Astrocyte (in vitro differentiated cells and primary cell): Measurements from ENCODE around the gene PYGB. TPM values are rescaled to one million over a fixed set of nuclear protein-coding genes. Genes with fewer than 3 reads are reported as not detected.

Source experiments
- DNase-seq: peaks from one replicate; pipeline ENCODE4 v3.0.0-alpha.2; 2010; ENCODE audit warnings: low read depth
- FAIRE-seq: peaks from 2 replicates; lab custom pipeline; 2011; peaks lifted over from hg19 to GRCh38; lab: Jason Lieb, UNC
- H2AFZ ChIP-seq: 2 replicates; pipeline ENCODE4 v1.6.0; 2012; ENCODE audit warnings: low read depth, low read length, inconsistent platforms
- H3K27ac ChIP-seq: 2 replicates; pipeline ENCODE4 v1.5.1; 2011; ENCODE audit warnings: low read depth, low read length, inconsistent platforms
- H3K27me3 ChIP-seq: 2 replicates; pipeline ENCODE4 v1.6.0; 2011; ENCODE audit warnings: low read length, inconsistent platforms; ENCODE audit not compliant: insufficient read depth
- H3K36me3 ChIP-seq: 2 replicates; pipeline ENCODE4 v1.5.1; 2011; ENCODE audit warnings: low read length, inconsistent platforms; ENCODE audit not compliant: insufficient read depth
- H3K4me1 ChIP-seq: 2 replicates; pipeline ENCODE4 v1.5.1; 2011; ENCODE audit warnings: low read length, inconsistent platforms; ENCODE audit not compliant: insufficient read depth
- H3K4me2 ChIP-seq: 2 replicates; pipeline ENCODE4 v1.6.0; 2012; ENCODE audit warnings: low read length, inconsistent platforms
- H3K4me3 ChIP-seq: 2 replicates; pipeline ENCODE4 v1.5.1; 2011; ENCODE audit warnings: low read depth, mild to moderate bottlenecking, low read length, inconsistent platforms; ENCODE audit not compliant: insufficient read depth
- H3K79me2 ChIP-seq: 2 replicates; pipeline ENCODE4 v1.6.0; 2012; ENCODE audit warnings: mild to moderate bottlenecking, low read length, inconsistent platforms; ENCODE audit not compliant: insufficient read depth
- H3K9ac ChIP-seq: 2 replicates; pipeline ENCODE4 v1.6.0; 2012; ENCODE audit warnings: mild to moderate bottlenecking, low read length, inconsistent platforms
- H3K9me3 ChIP-seq: 2 replicates; pipeline ENCODE4 v1.5.1; 2012; ENCODE audit warnings: low read depth, mild to moderate bottlenecking, low read length, inconsistent platforms; ENCODE audit not compliant: insufficient read depth
- H4K20me1 ChIP-seq: 2 replicates; pipeline ENCODE4 v1.6.0; 2012; ENCODE audit warnings: low read length, inconsistent platforms; ENCODE audit not compliant: insufficient read depth
- H3K27ac Mint-ChIP-seq: one replicate; pipeline ENCODE4 v1.8.0; 2021; ENCODE audit warnings: mild to moderate bottlenecking, mixed read lengths; ENCODE audit not compliant: unreplicated experiment
- H3K27me3 Mint-ChIP-seq: one replicate; pipeline ENCODE4 v1.8.0; 2021; ENCODE audit warnings: low read depth, mixed read lengths; ENCODE audit not compliant: unreplicated experiment
- H3K36me3 Mint-ChIP-seq: one replicate; pipeline ENCODE4 v1.8.0; 2021; ENCODE audit warnings: low read depth, mixed read lengths; ENCODE audit not compliant: unreplicated experiment
- H3K4me1 Mint-ChIP-seq: one replicate; pipeline ENCODE4 v1.8.0; 2021; ENCODE audit warnings: low read depth, mixed read lengths; ENCODE audit not compliant: unreplicated experiment
- H3K4me3 Mint-ChIP-seq: one replicate; pipeline ENCODE4 v1.8.0; 2021; ENCODE audit warnings: mild to moderate bottlenecking, moderate library complexity, mixed read lengths; ENCODE audit not compliant: unreplicated experiment
- H3K9me3 Mint-ChIP-seq: one replicate; pipeline ENCODE4 v1.8.0; 2021; ENCODE audit warnings: mild to moderate bottlenecking, mixed read lengths; ENCODE audit not compliant: unreplicated experiment
- EZH2 ChIP-seq: IDR thresholded peaks from 2 replicates; pipeline ENCODE4 v1.6.1; 2012; ENCODE audit warnings: mild to moderate bottlenecking, low read length, inconsistent platforms; ENCODE audit not compliant: insufficient read depth
- total RNA-seq: library from RNA; stranded (reverse); gene quantifications from 2 replicates; pipeline ENCODE4 v1.2.1, GENCODE V29; 2021
- TF ChIP-seq, protein P1 (sequence below): IDR thresholded peaks from 2 replicates; pipeline ENCODE4 v1.5.1; 2011; ENCODE audit warnings: low read depth, mild to moderate bottlenecking, inconsistent platforms, low read length, moderate library complexity; ENCODE audit not compliant: insufficient read depth

Gene PYGB
- total RNA-seq, 1 donor from 2014 or later = 206 TPM

DNA sequence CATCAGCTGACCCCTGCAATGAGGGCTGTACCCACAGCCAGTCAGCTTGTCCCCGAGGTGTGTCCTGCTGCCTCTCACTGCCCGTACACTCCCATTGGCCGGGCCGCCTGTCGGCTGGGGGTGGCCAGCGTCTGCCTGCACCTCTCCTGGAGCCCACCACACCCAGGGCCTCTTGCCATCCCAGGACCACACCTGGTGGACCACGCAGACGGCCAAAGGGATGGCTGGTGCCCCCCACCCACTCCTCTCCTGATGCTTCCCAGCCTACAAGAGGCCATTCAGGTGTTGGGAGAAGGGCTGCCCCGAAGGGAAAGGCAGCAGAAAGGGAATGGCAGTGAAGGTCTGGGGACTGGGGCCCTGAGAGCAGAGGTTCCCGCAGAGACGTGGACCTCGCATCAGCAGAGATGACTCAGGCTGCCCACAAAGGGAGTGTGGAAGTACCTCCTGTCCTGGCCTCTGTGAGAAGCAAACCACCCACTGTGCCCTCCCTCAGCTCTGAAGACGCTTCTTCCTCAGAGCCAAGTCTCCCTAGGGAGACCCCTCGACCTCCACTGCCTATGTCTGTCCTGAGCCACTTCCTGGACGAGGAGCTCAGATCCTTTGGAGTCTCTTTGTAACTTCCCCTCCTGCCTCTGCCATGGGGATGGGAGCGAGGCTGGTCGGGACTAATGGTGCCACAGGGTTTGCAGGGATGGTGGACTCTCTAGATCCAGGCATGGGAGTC lies 60.9 kb downstream of the PYGB start:
- Histone ChIP-seq H3K79me2 (no peaks in the 10 kb centered on the region), H3K4me2 (peak overlapping the region; percentile 93), H3K36me3 (no peaks in the 10 kb centered on the region), H3K4me3 (peak overlapping the region; percentile 6), H3K9me3 (no peaks in the 10 kb centered on the region), H3K27me3 (no peaks in the 10 kb centered on the region), H3K9ac (peak overlapping the region; percentile 89), H3K4me1 (peaks cover 33% of the 10 kb centered on the region), H3K27ac (peak overlapping the region; percentile 95), H4K20me1 (no peaks in the 10 kb centered on the region), H2AFZ (no peak overlapping the region)
- peaks cover 32% of the 10 kb centered on the region for H3K4me1 Mint-ChIP-seq
- H3K27ac Mint-ChIP-seq = peak overlapping the region; percentile 89
- TF ChIP-seq, protein P1, sequence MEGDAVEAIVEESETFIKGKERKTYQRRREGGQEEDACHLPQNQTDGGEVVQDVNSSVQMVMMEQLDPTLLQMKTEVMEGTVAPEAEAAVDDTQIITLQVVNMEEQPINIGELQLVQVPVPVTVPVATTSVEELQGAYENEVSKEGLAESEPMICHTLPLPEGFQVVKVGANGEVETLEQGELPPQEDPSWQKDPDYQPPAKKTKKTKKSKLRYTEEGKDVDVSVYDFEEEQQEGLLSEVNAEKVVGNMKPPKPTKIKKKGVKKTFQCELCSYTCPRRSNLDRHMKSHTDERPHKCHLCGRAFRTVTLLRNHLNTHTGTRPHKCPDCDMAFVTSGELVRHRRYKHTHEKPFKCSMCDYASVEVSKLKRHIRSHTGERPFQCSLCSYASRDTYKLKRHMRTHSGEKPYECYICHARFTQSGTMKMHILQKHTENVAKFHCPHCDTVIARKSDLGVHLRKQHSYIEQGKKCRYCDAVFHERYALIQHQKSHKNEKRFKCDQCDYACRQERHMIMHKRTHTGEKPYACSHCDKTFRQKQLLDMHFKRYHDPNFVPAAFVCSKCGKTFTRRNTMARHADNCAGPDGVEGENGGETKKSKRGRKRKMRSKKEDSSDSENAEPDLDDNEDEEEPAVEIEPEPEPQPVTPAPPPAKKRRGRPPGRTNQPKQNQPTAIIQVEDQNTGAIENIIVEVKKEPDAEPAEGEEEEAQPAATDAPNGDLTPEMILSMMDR = no peak
- TF ChIP-seq EZH2 = no peak
- H3K36me3 Mint-ChIP-seq = peaks cover 4% of the 10 kb centered on the region
- DNase-seq (peak; percentile 70), FAIRE-seq (no peak)
- no peaks in the 10 kb centered on the region for H3K9me3 Mint-ChIP-seq
- no peaks in the 10 kb centered on the region for H3K27me3 Mint-ChIP-seq
- H3K4me3 Mint-ChIP-seq = no peak overlapping the region

DNA sequence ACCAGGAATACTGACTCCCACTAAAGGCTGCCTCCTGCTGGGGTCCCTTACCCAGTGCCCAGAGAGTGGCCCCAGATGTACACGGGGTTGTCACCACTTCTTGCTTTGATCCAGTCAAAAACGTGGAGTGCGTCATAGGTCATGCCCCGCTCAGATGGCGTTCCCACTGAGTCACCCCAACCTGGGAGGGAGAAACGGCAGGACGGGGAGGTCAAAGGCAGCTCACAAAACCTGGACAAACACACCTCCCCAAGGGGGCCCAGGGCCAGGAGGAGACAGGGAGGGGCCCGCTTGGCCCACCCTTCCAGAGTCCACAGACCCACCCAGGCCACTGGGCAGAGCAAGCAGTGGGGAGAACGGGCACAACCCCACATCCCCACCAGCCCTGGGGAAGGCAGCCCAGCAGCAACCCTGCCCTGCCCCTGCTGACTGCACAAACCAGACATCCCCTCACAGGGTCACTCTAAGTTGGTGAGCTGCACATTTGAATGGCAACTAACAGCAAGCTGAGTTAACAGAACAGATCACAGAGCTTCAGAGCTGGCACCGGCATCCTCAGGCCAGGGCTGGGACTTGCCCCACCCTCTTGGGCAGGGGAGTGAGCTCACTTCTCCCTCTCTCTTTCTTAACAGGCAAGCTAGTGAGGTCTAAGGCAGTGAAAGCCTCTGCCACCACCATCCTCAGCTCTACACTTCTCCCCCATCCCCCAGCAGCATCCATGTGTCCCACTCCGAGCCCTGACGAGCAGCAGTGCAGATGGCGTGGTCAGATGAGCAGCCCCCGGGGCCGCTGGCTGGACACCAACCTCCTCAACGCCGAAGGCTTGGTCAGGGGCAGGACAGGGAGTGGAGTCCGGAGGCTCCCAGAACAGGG lies 61.7 kb downstream of the PYGB start:
- Histone ChIP-seq H3K9ac (peak overlapping the region; percentile 89), H3K27ac (peak overlapping the region; percentile 95), H3K27me3 (no peaks in the 10 kb centered on the region), H3K4me1 (peaks cover 33% of the 10 kb centered on the region), H3K79me2 (no peaks in the 10 kb centered on the region), H3K4me2 (peak overlapping the region; percentile 93), H3K9me3 (no peaks in the 10 kb centered on the region), H4K20me1 (no peaks in the 10 kb centered on the region), H3K36me3 (no peaks in the 10 kb centered on the region), H3K4me3 (peak overlapping the region; percentile 47), H2AFZ (peak overlapping the region; percentile 13)
- Mint-ChIP-seq H3K4me1 (peaks cover 32% of the 10 kb centered on the region), H3K4me3 (peak overlapping the region; percentile 20), H3K9me3 (no peaks in the 10 kb centered on the region), H3K27me3 (no peaks in the 10 kb centered on the region), H3K27ac (peak overlapping the region; percentile 100), H3K36me3 (peaks cover 4% of the 10 kb centered on the region)
- TF ChIP-seq, protein P1 = no peak
- no peak for TF ChIP-seq EZH2
- DNase-seq (peak; percentile 69), FAIRE-seq (no peak)
